ENCODE results near the gene CCDC192.
"Not testable (repeated sequence)": the region's sequence is repeated elsewhere in the genome, so short reads cannot be mapped to it uniquely, and the experiment has no call there.

CCDC192 gene

GRCh38 chr5:127705120-127705892 is 2.1 kb downstream of the CCDC192 start:
- Histone ChIP-seq H3K4me1 (ENCODE audit: control insufficient read depth, low read length) (no peaks in the 10 kb centered on the region), H3K27ac (ENCODE audit: low read depth, low read length) (no peak overlapping the region), H3K36me3 (ENCODE audit: control insufficient read depth, low read length) (no peaks in the 10 kb centered on the region), H3K79me2 (ENCODE audit: control insufficient read depth, low read length) (no peaks in the 10 kb centered on the region), H3K4me3 (ENCODE audit: low read length) (no peak overlapping the region), H3K9me2 (replicated peaks; ENCODE audit: control insufficient read depth, low read length) (no peaks in the 10 kb centered on the region), H3K27me3 (ENCODE audit: control insufficient read depth, low read length) (no peaks in the 10 kb centered on the region), H4K20me1 (ENCODE audit: control insufficient read depth, insufficient read depth, low read depth, low read length) (no peaks in the 10 kb centered on the region), H3F3A (ENCODE audit: control insufficient read depth, insufficient read depth) (no peaks in the 10 kb centered on the region), H3K9me3 (ENCODE audit: control insufficient read depth, insufficient read depth, low read length) (no peaks in the 10 kb centered on the region), H3K4me2 (ENCODE audit: low read length) (no peak overlapping the region)
- no peak for TF ChIP-seq EZH2phosphoT487 (IDR thresholded peaks at IDR 0.05; ENCODE audit: borderline replicate concordance, low read length)
- TF ChIP-seq CTCF (IDR thresholded peaks at IDR 0.05; ENCODE audit: low read depth, low read length, poor library complexity, severe bottlenecking) = no peak

GRCh38 chr5:127706691-127707090 is 3.5 kb downstream of the CCDC192 start:
- Histone ChIP-seq H3K4me2 (ENCODE audit: low read length) (no peak overlapping the region), H3K79me2 (ENCODE audit: control insufficient read depth, low read length) (no peaks in the 10 kb centered on the region), H3K4me3 (ENCODE audit: low read length) (no peak overlapping the region), H4K20me1 (ENCODE audit: control insufficient read depth, insufficient read depth, low read depth, low read length) (no peaks in the 10 kb centered on the region), H3K4me1 (ENCODE audit: control insufficient read depth, low read length) (no peaks in the 10 kb centered on the region), H3K36me3 (ENCODE audit: control insufficient read depth, low read length) (no peaks in the 10 kb centered on the region), H3K27me3 (ENCODE audit: control insufficient read depth, low read length) (no peaks in the 10 kb centered on the region), H3K27ac (ENCODE audit: low read depth, low read length) (no peak overlapping the region), H3K9me2 (replicated peaks; ENCODE audit: control insufficient read depth, low read length) (no peaks in the 10 kb centered on the region), H3F3A (ENCODE audit: control insufficient read depth, insufficient read depth) (no peaks in the 10 kb centered on the region), H3K9me3 (ENCODE audit: control insufficient read depth, insufficient read depth, low read length) (no peaks in the 10 kb centered on the region)
- TF ChIP-seq CTCF (IDR thresholded peaks at IDR 0.05; ENCODE audit: low read depth, low read length, poor library complexity, severe bottlenecking) (no peak), EZH2phosphoT487 (IDR thresholded peaks at IDR 0.05; ENCODE audit: borderline replicate concordance, low read length) (no peak)

- no peaks in the 10 kb centered on the region for H3K4me1 ChIP-seq (ENCODE audit: control insufficient read depth, low read length)
- H3K27me3 ChIP-seq (ENCODE audit: control insufficient read depth, low read length) = no peaks in the 10 kb centered on the region
- no peaks in the 10 kb centered on the region for H3K9me3 ChIP-seq (ENCODE audit: control insufficient read depth, insufficient read depth, low read length)
- TF ChIP-seq CTCF (IDR thresholded peaks at IDR 0.05; ENCODE audit: low read depth, low read length, poor library complexity, severe bottlenecking) (no peak), EZH2phosphoT487 (IDR thresholded peaks at IDR 0.05; ENCODE audit: borderline replicate concordance, low read length) (no peak)
- no peaks in the 10 kb centered on the region for H3K79me2 ChIP-seq (ENCODE audit: control insufficient read depth, low read length)
- no peak overlapping the region for H3K27ac ChIP-seq (ENCODE audit: low read depth, low read length)
- no peaks in the 10 kb centered on the region for H3K9me2 ChIP-seq (replicated peaks; ENCODE audit: control insufficient read depth, low read length)
- no peaks in the 10 kb centered on the region for H3F3A ChIP-seq (ENCODE audit: control insufficient read depth, insufficient read depth)
- no peaks in the 10 kb centered on the region for H3K36me3 ChIP-seq (ENCODE audit: control insufficient read depth, low read length)
- no peak overlapping the region for H3K4me3 ChIP-seq (ENCODE audit: low read length)
- H3K4me2 ChIP-seq (ENCODE audit: low read length) = no peak overlapping the region
- H4K20me1 ChIP-seq (ENCODE audit: control insufficient read depth, insufficient read depth, low read depth, low read length) = no peaks in the 10 kb centered on the region
Observed at GRCh38 chr5:127707209-127707608, 4.0 kb downstream of the CCDC192 start.

- H3K4me2 ChIP-seq (ENCODE audit: low read length); H3K9me3 ChIP-seq (ENCODE audit: control insufficient read depth, insufficient read depth, low read length); H3K9me2 ChIP-seq (replicated peaks; ENCODE audit: control insufficient read depth, low read length); H3K79me2 ChIP-seq (ENCODE audit: control insufficient read depth, low read length); H3F3A ChIP-seq (ENCODE audit: control insufficient read depth, insufficient read depth); H3K4me3 ChIP-seq (ENCODE audit: low read length); H3K27ac ChIP-seq (ENCODE audit: low read depth, low read length); H3K36me3 ChIP-seq (ENCODE audit: control insufficient read depth, low read length); H4K20me1 ChIP-seq (ENCODE audit: control insufficient read depth, insufficient read depth, low read depth, low read length); H3K4me1 ChIP-seq (ENCODE audit: control insufficient read depth, low read length); H3K27me3 ChIP-seq (ENCODE audit: control insufficient read depth, low read length): not testable (repeated sequence)
Observed at GRCh38 chr5:127713083-127713482, 9.9 kb downstream of the CCDC192 start.
